Activated CD8-positive, alpha-beta memory T cell treated with anti-CD3 and anti-CD28 coated beads, Interleukin-2, amount 50 U/mL, for 24 hours (primary cell): ENCODE measurements around the gene PELI2.

Experiments
- DNase-seq: peaks from one replicate; pipeline ENCODE4 v3.0.0-alpha.2; 2020; ENCODE audit errors: extremely low read depth

Gene PELI2

GRCh38 chr14:56172571-56172971, 54.4 kb downstream of the PELI2 start:
- DNase-seq = no peak

- no peak for DNase-seq
Measured at GRCh38 chr14:56173365-56173922, 55.2 kb downstream of the PELI2 start.

- no peak for DNase-seq
Measured at GRCh38 chr14:56175773-56176172, 57.6 kb downstream of the PELI2 start.

GRCh38 chr14:56176530-56176929, 58.3 kb downstream of the PELI2 start:
- DNase-seq = no peak

- DNase-seq = no peak
Measured at GRCh38 chr14:56177036-56177435, 58.8 kb downstream of the PELI2 start.

GRCh38 chr14:56180754-56181542, 62.7 kb downstream of the PELI2 start:
- no peak for DNase-seq

- no peak for DNase-seq
Measured at GRCh38 chr14:56181681-56182085, 63.5 kb downstream of the PELI2 start.

- DNase-seq = no peak
Measured at GRCh38 chr14:56182410-56182809, 64.2 kb downstream of the PELI2 start.

GRCh38 chr14:56183631-56184157, 65.5 kb downstream of the PELI2 start:
- no peak for DNase-seq

GRCh38 chr14:56185992-56186391, 67.8 kb downstream of the PELI2 start:
- no peak for DNase-seq

- DNase-seq = no peak
Measured at GRCh38 chr14:56187736-56188135, 69.5 kb downstream of the PELI2 start.

- DNase-seq = no peak
Measured at GRCh38 chr14:56189307-56189706, 71.1 kb downstream of the PELI2 start.

GRCh38 chr14:56193347-56193746, 75.1 kb downstream of the PELI2 start:
- DNase-seq = no peak

- DNase-seq = no peak
Measured at GRCh38 chr14:56194042-56194441, 75.8 kb downstream of the PELI2 start.

GRCh38 chr14:56195223-56195622, 77.0 kb downstream of the PELI2 start:
- DNase-seq = no peak

- DNase-seq = no peak
Measured at GRCh38 chr14:56195704-56196103, 77.5 kb downstream of the PELI2 start.

GRCh38 chr14:56196274-56196673, 78.1 kb downstream of the PELI2 start:
- DNase-seq = no peak

GRCh38 chr14:56197150-56197549, 78.9 kb downstream of the PELI2 start:
- no peak for DNase-seq

GRCh38 chr14:56198438-56198837, 80.2 kb downstream of the PELI2 start:
- no peak for DNase-seq

GRCh38 chr14:56199095-56199981, 81.1 kb downstream of the PELI2 start:
- no peak for DNase-seq

GRCh38 chr14:56199982-56200577, 81.9 kb downstream of the PELI2 start:
- no peak for DNase-seq

- no peak for DNase-seq
Measured at GRCh38 chr14:56202256-56202655, 84.0 kb downstream of the PELI2 start.
